DMS153 (cell line): ENCODE measurements around the gene SDR39U1.
A peak's percentile ranks its signal among the peaks of the same experiment; 100 is the strongest.
"Not testable (repeated sequence)": the region's sequence is repeated elsewhere in the genome, so short reads cannot be mapped to it uniquely, and the experiment has no call there.

ENCODE experiments used
- DNase-seq: peaks from one replicate; lab custom pipeline; 2025; lab: John Stamatoyannopoulos, UW

SDR39U1 gene, protein sequence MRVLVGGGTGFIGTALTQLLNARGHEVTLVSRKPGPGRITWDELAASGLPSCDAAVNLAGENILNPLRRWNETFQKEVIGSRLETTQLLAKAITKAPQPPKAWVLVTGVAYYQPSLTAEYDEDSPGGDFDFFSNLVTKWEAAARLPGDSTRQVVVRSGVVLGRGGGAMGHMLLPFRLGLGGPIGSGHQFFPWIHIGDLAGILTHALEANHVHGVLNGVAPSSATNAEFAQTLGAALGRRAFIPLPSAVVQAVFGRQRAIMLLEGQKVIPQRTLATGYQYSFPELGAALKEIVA

GRCh38 chr14:24442240-24443052 lies at the start of gene SDR39U1:
SDR39U1 (minus strand) TSS chr14:24442776; CDS start chr14:24442769, 7 bp downstream.
- peak; percentile 98 for DNase-seq

DNA sequence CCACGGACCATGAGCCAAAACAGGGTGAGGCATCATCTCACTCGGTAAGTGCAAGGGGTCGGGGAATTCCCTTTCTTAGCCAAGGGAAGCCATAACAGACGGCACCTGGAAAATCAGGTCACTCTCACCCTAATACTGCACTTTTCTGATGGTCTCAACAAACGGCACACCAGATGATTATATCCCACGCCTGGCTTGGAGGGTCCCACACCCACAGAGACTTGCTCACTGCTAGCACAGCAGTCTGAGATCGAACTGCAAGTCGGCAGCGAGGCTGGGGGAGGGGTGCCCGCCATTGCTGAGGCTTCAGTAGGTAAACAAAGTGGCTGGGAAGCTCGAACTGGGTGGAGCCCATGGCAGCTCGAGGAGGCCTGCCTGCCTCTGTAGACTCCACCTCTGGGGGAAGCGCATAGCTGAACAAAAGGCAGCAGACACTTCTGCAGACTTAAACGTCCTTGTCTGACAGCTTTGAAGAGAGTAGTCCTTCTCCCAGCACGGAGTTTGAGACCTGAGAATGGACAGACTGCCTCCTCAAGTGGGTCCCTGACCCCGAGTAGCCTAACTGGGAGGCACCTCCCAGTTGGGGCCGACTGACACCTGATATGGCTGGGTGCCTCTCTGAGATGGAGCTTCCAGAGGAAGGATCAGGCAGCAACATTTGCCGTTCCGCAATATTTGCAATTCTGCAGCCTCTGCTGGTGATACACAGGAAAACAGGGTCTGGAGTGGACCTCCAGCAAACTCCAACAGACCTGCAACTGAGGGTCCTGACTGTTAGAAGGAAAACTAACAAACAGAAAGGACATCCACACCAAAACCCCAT lies 49.2 kb upstream of the SDR39U1 start:
- DNase-seq = not testable (repeated sequence)

- no peak for DNase-seq
These were observed 41.2 kb upstream of the SDR39U1 start for GRCh38 chr14:24483604-24484252.

GRCh38 chr14:24482699-24483303 lies 40.2 kb upstream of the SDR39U1 start:
- DNase-seq = not testable (repeated sequence)

DNA sequence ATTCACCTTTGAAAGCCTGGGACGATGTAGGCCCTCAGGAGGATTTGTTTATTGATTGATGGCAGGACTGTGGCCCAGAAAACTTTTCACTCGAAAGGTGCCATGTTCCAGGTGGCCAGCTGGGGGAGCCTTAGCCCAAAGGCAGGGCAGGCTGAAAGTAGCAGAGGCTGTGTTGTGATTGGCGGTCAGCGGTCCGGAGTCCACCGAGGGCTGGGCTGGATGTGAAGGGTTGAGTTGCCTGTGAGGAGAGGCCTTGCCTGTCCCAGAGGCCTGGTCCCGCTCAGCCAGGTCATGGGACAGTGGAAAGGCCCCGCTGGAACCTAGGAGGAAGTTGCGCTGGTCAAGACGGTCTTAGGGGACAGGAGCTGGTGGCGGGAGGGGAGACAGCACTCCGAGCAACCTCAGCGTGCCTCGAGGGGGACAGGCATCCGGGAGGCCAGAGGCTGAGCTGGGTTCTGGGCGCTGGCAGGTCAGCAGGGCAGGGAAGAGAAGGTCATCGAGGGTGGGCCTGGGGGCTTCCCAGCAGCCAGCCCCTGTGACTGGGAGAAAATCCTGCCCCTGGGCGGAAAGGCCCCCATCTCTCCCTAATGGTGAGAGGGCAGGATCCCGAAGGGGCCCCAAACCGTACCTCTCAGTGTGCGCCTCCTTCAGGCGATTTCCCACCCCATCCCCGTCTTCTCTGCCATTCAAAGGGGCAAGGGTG lies 39.2 kb upstream of the SDR39U1 start:
- DNase-seq = no peak

- not testable (repeated sequence) for DNase-seq
These were observed 37.4 kb upstream of the SDR39U1 start for GRCh38 chr14:24479999-24480398.

DNA sequence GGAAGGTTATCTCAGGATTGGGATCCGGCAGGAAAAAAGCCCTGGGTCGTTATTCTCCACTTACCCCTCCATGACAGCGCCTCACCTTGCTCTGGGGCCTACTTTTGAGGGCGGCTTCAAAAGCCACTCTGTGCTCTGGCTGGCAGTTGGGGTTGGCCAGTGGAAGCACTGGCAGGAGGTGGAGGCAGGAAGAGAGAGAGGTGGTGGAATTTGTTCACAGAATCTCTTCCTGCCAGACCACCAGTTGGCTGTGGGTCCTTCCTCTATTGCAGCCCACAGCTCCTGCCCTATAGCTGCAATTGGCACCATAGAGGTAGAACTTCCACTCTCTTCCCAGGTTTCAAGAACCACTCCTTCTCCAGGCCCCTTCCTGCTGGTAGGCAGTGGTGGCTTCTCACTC lies 32.7 kb upstream of the SDR39U1 start:
- no peak for DNase-seq

DNA sequence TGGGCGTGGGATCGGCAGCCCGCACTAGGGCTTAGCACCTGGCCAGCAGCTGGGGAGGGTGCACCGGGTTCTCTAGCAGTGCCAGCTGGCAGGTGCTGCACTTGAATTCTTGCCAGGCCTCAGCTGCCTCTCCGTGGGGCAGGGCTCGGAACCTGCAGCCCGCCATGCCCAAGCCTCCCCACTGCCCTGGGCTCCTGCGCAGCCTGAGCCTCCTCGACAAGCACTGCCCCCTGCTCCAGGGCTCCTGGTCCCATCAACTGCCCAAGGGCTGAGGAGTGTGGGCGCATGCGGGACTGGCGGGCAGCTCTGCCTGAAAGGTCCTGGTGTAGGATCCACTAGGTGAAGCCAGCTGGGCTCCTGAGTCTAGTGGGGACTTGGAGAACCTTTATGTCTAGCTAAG lies 30.6 kb upstream of the SDR39U1 start:
- DNase-seq = no peak

- DNase-seq = not testable (repeated sequence)
These were observed 27.9 kb upstream of the SDR39U1 start for GRCh38 chr14:24470450-24470849.

- DNase-seq = no peak
These were observed 23.2 kb upstream of the SDR39U1 start for GRCh38 chr14:24465805-24466204.

DNA sequence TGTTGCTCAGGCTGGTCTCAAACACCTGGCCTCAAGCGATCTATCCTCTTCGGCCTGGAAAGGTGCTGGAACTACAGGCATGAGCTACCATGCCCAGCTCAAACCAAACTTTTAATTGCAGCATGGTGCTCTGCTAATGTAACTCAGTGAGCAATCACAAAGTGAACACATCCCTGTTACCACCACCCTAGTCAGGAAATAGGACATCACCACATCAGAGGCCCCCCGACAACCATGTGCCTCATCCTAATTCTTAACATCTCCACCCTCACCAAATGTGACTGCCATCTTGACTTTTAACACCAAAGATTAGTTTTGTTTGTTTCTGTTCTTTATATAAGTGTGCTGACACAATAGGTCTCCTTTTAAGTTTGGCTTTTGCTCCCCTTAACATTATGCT lies 22.8 kb upstream of the SDR39U1 start:
- no peak for DNase-seq

- DNase-seq = no peak
These were observed 21.6 kb upstream of the SDR39U1 start for GRCh38 chr14:24463884-24464785.

GRCh38 chr14:24463017-24463883 lies 20.7 kb upstream of the SDR39U1 start:
- DNase-seq = no peak

GRCh38 chr14:24461336-24461735 lies 18.8 kb upstream of the SDR39U1 start:
- no peak for DNase-seq

DNA sequence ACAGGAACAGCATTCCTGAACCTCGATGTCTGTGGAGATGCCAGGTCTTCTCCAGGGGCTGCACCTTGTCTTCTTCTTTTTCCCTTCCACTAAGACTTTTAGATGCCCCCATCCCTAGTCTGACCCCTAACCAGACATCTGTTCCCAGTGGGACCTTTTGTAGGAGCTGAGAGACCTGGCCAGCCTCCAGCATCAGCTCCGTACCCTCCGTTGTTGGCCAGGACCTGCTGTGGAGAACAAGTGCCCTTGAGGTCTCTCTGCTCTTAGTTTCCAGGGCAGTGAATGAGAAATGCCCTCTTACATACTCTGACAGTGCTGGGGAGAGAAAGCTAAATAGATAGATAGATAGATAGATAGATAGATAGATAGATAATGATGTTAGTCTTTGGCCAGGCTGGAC lies 16.8 kb upstream of the SDR39U1 start:
- no peak for DNase-seq

DNA sequence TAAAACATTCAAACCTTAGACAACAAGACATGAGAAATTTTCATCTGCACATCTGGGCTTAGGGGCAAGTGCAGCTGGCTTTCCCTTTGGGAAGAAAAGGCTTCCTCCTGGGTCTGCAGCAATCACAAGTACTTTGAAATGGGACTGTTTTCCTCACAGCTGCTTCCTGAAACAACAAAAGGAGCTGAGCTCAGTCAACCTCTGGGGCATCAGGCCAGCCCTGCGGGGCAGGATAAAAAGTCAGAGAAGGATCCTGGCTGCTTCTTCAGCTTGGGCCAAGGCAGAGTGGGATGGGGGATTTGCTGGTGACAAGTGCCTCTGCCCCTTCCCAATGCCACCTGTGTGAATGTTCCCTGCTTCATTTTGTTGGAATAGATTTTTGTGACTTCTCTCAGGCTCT lies 16.2 kb upstream of the SDR39U1 start:
- DNase-seq = no peak

GRCh38 chr14:24456980-24457379 lies 14.4 kb upstream of the SDR39U1 start:
- DNase-seq = no peak

DNA sequence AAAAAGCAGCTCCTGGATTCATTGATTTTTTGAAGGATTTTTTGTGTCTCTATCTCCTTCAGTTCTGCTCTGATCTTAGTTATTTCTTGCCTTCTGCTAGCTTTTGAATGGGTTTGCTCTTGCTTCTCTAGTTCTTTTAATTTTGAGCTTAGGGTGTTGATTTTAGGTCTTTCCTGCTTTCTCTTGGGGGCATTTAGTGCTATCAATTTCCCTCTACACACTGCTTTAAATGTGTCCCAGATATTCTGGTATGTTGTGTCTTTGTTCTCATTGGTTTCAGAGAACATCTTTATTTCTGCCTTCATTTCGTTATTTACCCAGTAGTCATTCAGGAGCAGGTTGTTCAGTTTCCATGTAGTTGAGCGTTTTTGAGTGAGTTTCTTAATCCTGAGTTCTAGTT lies 8.3 kb upstream of the SDR39U1 start:
- not testable (repeated sequence) for DNase-seq
